ENCODE measurements around the gene GRID2IP.

- TF ChIP-seq POLR2A (IDR thresholded peaks at IDR 0.05; ENCODE audit: extremely low read depth, insufficient read length) (no peak), CTCF (IDR thresholded peaks at IDR 0.05; ENCODE audit: low read depth, low read length) (no peak), MAX (IDR thresholded peaks at IDR 0.05; ENCODE audit: low read depth, low read length) (no peak), MYC (IDR thresholded peaks at IDR 0.05; ENCODE audit: low read depth, low read length) (no peak)
Measured at GRCh38 chr7:6536262-6537260, 14.7 kb downstream of the GRID2IP start.
